Subcutaneous adipose tissue (tissue), 4 donors: ENCODE results near the gene ALAS1. TPM values are rescaled to one million over a fixed set of nuclear protein-coding genes. Genes with fewer than 3 reads are reported as not detected.

Source experiments
- CTCF ChIP-seq: fragments of 450-650 bp; IDR thresholded peaks from one replicate; pipeline ENCODE4 v1.5.1; 2016; ENCODE audit warnings: low read depth, mild to moderate bottlenecking, control low read depth, antibody characterized with exemption, moderate library complexity
- total RNA-seq, 4 donors: library from RNA; depleted of rRNA; stranded (reverse); fragments of >200 nt; gene quantifications; one replicate each; pipeline ENCODE4 v1.1.0, GENCODE V29; 2016

Gene ALAS1
- total RNA-seq, 4 donors from 2014 or later: 25.8 to 44.3 (median 39.0) TPM

- no peak for TF ChIP-seq CTCF
Observed at GRCh38 chr3:52253314-52254304, 55.6 kb downstream of the ALAS1 start.

GRCh38 chr3:52254608-52255007 is 56.6 kb downstream of the ALAS1 start:
- no peak for TF ChIP-seq CTCF

GRCh38 chr3:52256159-52256558 is 58.2 kb downstream of the ALAS1 start:
- no peak for TF ChIP-seq CTCF

GRCh38 chr3:52256622-52257021 is 58.7 kb downstream of the ALAS1 start:
- no peak for TF ChIP-seq CTCF

DNA sequence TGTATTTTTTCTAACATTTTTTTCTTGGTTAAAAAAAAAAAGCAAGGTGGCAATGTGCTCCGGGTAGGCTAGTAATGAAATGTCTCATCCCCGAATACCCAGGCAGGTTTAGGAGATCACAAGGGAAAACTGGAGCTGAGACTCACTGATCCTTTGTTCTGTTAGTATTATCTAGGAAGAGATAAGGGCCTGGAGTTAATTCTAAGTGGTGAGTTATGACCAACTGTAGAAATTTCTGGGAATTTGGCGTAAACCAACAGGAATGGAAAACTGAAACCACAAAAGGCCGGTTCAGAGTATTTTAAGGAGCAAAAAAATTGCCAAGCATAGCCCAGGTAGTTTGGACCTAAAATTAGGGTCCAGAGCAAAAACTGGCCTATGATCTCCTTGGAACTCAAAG is 60.0 kb downstream of the ALAS1 start:
- TF ChIP-seq CTCF: no peak

DNA sequence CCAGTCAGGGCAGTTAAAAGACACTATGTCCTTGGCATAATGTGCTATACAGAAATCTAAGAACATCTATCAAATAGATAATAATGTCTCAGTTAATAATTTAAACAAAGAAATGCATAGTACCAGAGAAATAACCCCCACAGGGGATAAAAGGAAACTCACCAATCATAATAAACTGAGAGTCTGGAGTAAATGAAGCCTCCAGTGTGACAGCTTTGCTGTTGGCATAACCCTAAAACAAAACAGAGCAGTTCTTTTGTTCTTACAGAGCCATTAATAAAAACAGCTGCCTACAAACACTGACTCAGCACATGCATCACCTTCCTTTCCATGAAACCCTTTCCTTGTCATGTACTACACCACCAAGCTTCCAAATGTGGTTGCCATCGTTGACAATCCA is 61.1 kb downstream of the ALAS1 start:
- no peak for TF ChIP-seq CTCF

- TF ChIP-seq CTCF: no peak
Observed at GRCh38 chr3:52259448-52259847, 61.5 kb downstream of the ALAS1 start.
